ENCODE data around the gene ZNF549. TPM values are rescaled to one million over a fixed set of nuclear protein-coding genes. Genes with fewer than 3 reads are reported as not detected.
A peak's percentile ranks its signal among the peaks of the same experiment; 100 is the strongest.

ZNF549 gene
- total and polyA plus RNA-seq, 2 donors from 2014 or later = 2.4 to 8.7 TPM

DNA sequence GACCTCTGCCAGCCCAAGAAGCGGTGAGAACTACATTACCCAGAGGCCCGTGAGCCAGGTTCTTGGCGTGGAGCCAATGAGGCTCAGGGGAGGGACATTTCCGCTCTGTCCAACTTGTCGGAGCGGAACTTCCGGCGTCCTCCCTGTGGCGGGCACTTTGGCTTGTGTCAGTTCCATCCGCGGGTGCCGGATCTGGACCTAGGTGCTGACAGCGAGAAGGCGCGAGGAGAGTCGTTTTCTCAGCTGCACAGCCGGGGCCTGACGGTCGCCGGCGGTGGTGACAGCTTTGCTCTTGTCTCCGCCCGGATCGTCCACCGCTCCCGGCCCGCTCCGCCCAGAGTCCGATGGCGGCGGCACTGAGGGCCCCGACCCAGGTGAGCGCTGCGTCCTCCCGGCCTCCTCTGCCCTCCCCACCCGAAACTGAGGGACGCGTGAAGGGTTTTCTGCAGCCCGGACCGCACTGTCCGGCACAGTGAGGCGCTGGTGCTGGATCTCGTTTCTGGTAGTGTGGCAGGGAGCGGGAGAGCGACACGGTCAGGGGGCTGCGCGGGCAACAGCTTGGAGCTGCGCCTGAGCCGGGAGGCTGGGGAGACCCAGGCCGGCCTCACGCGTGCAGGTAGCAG lies 72.7 kb downstream of the ZNF549 start, which contains the start of gene ZNF530:
ZNF530 (plus strand) TSS at position 125 of the 623 bp plus-strand sequence. CDS start 4,461 bp downstream, outside the sequence.
- H3K4me1 ChIP-seq (ENCODE audit: control insufficient read depth in 2 of 3, insufficient read depth in 2 of 3, low read depth in 1 of 3, low read length in 3 of 3) = peaks cover 0 to 9% (median 6%) of the 10 kb centered on the region in 3 donors
- intact Hi-C loops (cut with DNase I) = no loop called here
- H3K27me3 ChIP-seq (ENCODE audit: control insufficient read depth, insufficient read depth, low read length) = no peaks in the 10 kb centered on the region
- peak within 1 kb of the TSS in 1 of 2 donors; percentile 26 for H3K27ac ChIP-seq (ENCODE audit: low read depth in 2 of 2, low read length in 2 of 2)
- H3K4me3 ChIP-seq (ENCODE audit: low read length in 3 of 3) = peak within 1 kb of the TSS; percentile 55 to 80 (median 80)
- TF ChIP-seq CTCF (IDR thresholded peaks at IDR 0.05; ENCODE audit: borderline replicate concordance, extremely low read depth, insufficient read depth) = no peak
- H3K9ac ChIP-seq (ENCODE audit: low read length in 3 of 3) = peak within 1 kb of the TSS in 2 of 3 donors; percentile 44 to 56
- peak; percentile 94 to 98 (median 97) for DNase-seq
- no peak for FAIRE-seq
- peaks cover 0 to 2% (median under 1%) of the 10 kb centered on the region in 3 donors for H3K36me3 ChIP-seq (ENCODE audit: control insufficient read depth in 2 of 3, insufficient read depth in 3 of 3, low read length in 3 of 3)
- peaks cover 0 to 6% (median 0%) of the 10 kb centered on the region in 3 donors for H3K9me3 ChIP-seq (ENCODE audit: control insufficient read depth in 2 of 3, insufficient read depth in 1 of 3, low read length in 3 of 3)

DNA sequence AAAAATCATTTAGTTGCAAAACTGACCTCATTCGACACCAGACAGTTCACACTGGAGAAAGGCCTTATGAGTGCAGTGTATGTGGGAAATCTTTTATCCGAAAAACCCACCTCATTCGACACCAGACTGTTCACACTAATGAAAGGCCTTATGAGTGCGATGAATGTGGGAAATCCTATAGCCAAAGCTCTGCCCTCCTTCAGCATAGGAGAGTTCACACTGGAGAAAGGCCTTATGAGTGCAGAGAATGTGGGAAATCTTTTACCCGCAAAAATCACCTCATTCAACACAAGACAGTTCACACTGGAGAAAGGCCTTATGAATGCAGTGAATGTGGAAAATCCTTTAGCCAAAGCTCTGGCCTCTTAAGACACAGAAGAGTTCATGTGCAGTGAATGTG lies 79.8 kb downstream of the ZNF549 start:
- Histone ChIP-seq H3K27ac (ENCODE audit: low read depth in 2 of 2, low read length in 2 of 2) (no peak overlapping the region), H3K27me3 (ENCODE audit: control insufficient read depth, insufficient read depth, low read length) (no peaks in the 10 kb centered on the region), H3K36me3 (ENCODE audit: control insufficient read depth in 2 of 3, insufficient read depth in 3 of 3, low read length in 3 of 3) (peaks cover 2 to 11% (median 10%) of the 10 kb centered on the region in 3 donors), H3K9ac (ENCODE audit: low read length in 3 of 3) (no peak overlapping the region), H3K9me3 (ENCODE audit: control insufficient read depth in 2 of 3, insufficient read depth in 1 of 3, low read length in 3 of 3) (peaks cover 0 to 17% (median 6%) of the 10 kb centered on the region in 3 donors), H3K4me1 (ENCODE audit: control insufficient read depth in 2 of 3, insufficient read depth in 2 of 3, low read depth in 1 of 3, low read length in 3 of 3) (no peaks in the 10 kb centered on the region), H3K4me3 (ENCODE audit: low read length in 3 of 3) (no peak overlapping the region)
- no peak for TF ChIP-seq CTCF (IDR thresholded peaks at IDR 0.05; ENCODE audit: borderline replicate concordance, extremely low read depth, insufficient read depth)
- intact Hi-C loops (cut with DNase I) = no loop called here
- FAIRE-seq (no peak), DNase-seq (no peak)

Other genes starting within 250 kb of the ZNF549 start
- gene ZNF460, start 246.9 kb upstream of the ZNF549 start, total RNA-seq = 81.3 TPM
- 0.62 TPM for gene ZNF460, start 246.9 kb upstream of the ZNF549 start, polyA plus RNA-seq (ENCODE audit: insufficient read depth, low read depth, low replicate concordance)
- 10.2 TPM for gene ZNF543, start 206.9 kb upstream of the ZNF549 start, total RNA-seq
- 1.3 TPM for gene ZNF543, start 206.9 kb upstream of the ZNF549 start, polyA plus RNA-seq (ENCODE audit: insufficient read depth, low read depth, low replicate concordance)
- gene ZNF304, start 176.1 kb upstream of the ZNF549 start, total RNA-seq = 13.8 TPM
- 3.3 TPM for gene ZNF304, start 176.1 kb upstream of the ZNF549 start, polyA plus RNA-seq (ENCODE audit: insufficient read depth, low read depth, low replicate concordance)
- 9.4 TPM for gene TRAPPC2B, start 163.8 kb upstream of the ZNF549 start, total RNA-seq
- gene TRAPPC2B, start 163.8 kb upstream of the ZNF549 start, polyA plus RNA-seq (ENCODE audit: insufficient read depth, low read depth, low replicate concordance) = 22.0 TPM
- gene ZNF547, start 163.8 kb upstream of the ZNF549 start, total RNA-seq = 4.1 TPM
- gene ZNF547, start 163.8 kb upstream of the ZNF549 start, polyA plus RNA-seq (ENCODE audit: insufficient read depth, low read depth, low replicate concordance) = 1.3 TPM
- gene ZNF548, start 137.5 kb upstream of the ZNF549 start, total RNA-seq = 26.1 TPM
- 4.7 TPM for gene ZNF548, start 137.5 kb upstream of the ZNF549 start, polyA plus RNA-seq (ENCODE audit: insufficient read depth, low read depth, low replicate concordance)
- 17.7 TPM for gene ZNF17, start 116.2 kb upstream of the ZNF549 start, total RNA-seq
- gene ZNF17, start 116.2 kb upstream of the ZNF549 start, polyA plus RNA-seq (ENCODE audit: insufficient read depth, low read depth, low replicate concordance) = 3.6 TPM
- gene ZNF749, start 92.0 kb upstream of the ZNF549 start, total RNA-seq = 14.2 TPM
- gene ZNF749, start 92.0 kb upstream of the ZNF549 start, polyA plus RNA-seq (ENCODE audit: insufficient read depth, low read depth, low replicate concordance) = 9.9 TPM
- gene VN1R1, start 70.2 kb upstream of the ZNF549 start, total RNA-seq = 1.7 TPM
- 0.41 TPM for gene VN1R1, start 70.2 kb upstream of the ZNF549 start, polyA plus RNA-seq (ENCODE audit: insufficient read depth, low read depth, low replicate concordance)
- gene ZNF772, start 49.8 kb upstream of the ZNF549 start, total RNA-seq = 20.0 TPM
- gene ZNF772, start 49.8 kb upstream of the ZNF549 start, polyA plus RNA-seq (ENCODE audit: insufficient read depth, low read depth, low replicate concordance) = 3.1 TPM
- 15.4 TPM for gene ZNF419, start 39.6 kb upstream of the ZNF549 start, total RNA-seq
- gene ZNF419, start 39.6 kb upstream of the ZNF549 start, polyA plus RNA-seq (ENCODE audit: insufficient read depth, low read depth, low replicate concordance) = 5.7 TPM
- 12.1 TPM for gene ZNF773, start 27.4 kb upstream of the ZNF549 start, total RNA-seq
- gene ZNF773, start 27.4 kb upstream of the ZNF549 start, polyA plus RNA-seq (ENCODE audit: insufficient read depth, low read depth, low replicate concordance) = 3.4 TPM
- 15.1 TPM for gene ZNF550, start 32.5 kb downstream of the ZNF549 start, total RNA-seq
- gene ZNF550, start 32.5 kb downstream of the ZNF549 start, polyA plus RNA-seq (ENCODE audit: insufficient read depth, low read depth, low replicate concordance) = 2.5 TPM
- gene ZNF416, start 51.6 kb downstream of the ZNF549 start, total RNA-seq = 8.0 TPM
- gene ZNF416, start 51.6 kb downstream of the ZNF549 start, polyA plus RNA-seq (ENCODE audit: insufficient read depth, low read depth, low replicate concordance) = 3.5 TPM
- 9.3 TPM for gene ZIK1, start 56.8 kb downstream of the ZNF549 start, total RNA-seq
- gene ZIK1, start 56.8 kb downstream of the ZNF549 start, polyA plus RNA-seq (ENCODE audit: insufficient read depth, low read depth, low replicate concordance) = 3.1 TPM
- 3.5 TPM for gene ZNF530, start 72.5 kb downstream of the ZNF549 start, total RNA-seq
- gene ZNF530, start 72.5 kb downstream of the ZNF549 start, polyA plus RNA-seq (ENCODE audit: insufficient read depth, low read depth, low replicate concordance) = 1.1 TPM
- 25.4 TPM for gene ZNF134, start 86.9 kb downstream of the ZNF549 start, total RNA-seq
- 5.8 TPM for gene ZNF134, start 86.9 kb downstream of the ZNF549 start, polyA plus RNA-seq (ENCODE audit: insufficient read depth, low read depth, low replicate concordance)
- 19.6 TPM for gene ZNF211, start 105.8 kb downstream of the ZNF549 start, total RNA-seq
- gene ZNF211, start 105.8 kb downstream of the ZNF549 start, polyA plus RNA-seq (ENCODE audit: insufficient read depth, low read depth, low replicate concordance) = 9.1 TPM
- gene ZSCAN4, start 141.6 kb downstream of the ZNF549 start, total RNA-seq = not detected
- gene ZSCAN4, start 141.6 kb downstream of the ZNF549 start, polyA plus RNA-seq (ENCODE audit: insufficient read depth, low read depth, low replicate concordance) = not detected
- gene ZNF551, start 154.6 kb downstream of the ZNF549 start, total RNA-seq = 13.9 TPM
- 1.3 TPM for gene ZNF551, start 154.6 kb downstream of the ZNF549 start, polyA plus RNA-seq (ENCODE audit: insufficient read depth, low read depth, low replicate concordance)
- 11.1 TPM for gene ZNF154, start 181.8 kb downstream of the ZNF549 start, total RNA-seq
- 2.2 TPM for gene ZNF154, start 181.8 kb downstream of the ZNF549 start, polyA plus RNA-seq (ENCODE audit: insufficient read depth, low read depth, low replicate concordance)
- 16.5 TPM for gene ZNF671, start 200.3 kb downstream of the ZNF549 start, total RNA-seq
- gene ZNF671, start 200.3 kb downstream of the ZNF549 start, polyA plus RNA-seq (ENCODE audit: insufficient read depth, low read depth, low replicate concordance) = 10.1 TPM
- 20.5 TPM for gene ZNF776, start 219.5 kb downstream of the ZNF549 start, total RNA-seq
- gene ZNF776, start 219.5 kb downstream of the ZNF549 start, polyA plus RNA-seq (ENCODE audit: insufficient read depth, low read depth, low replicate concordance) = 5.6 TPM
- gene ZNF586, start 242.3 kb downstream of the ZNF549 start, total RNA-seq = 18.7 TPM
- 6.3 TPM for gene ZNF586, start 242.3 kb downstream of the ZNF549 start, polyA plus RNA-seq (ENCODE audit: insufficient read depth, low read depth, low replicate concordance)